SK-N-SH treated with all-trans-retinoic acid at 6 μM for 48 hours (cell line): Measurements from ENCODE around the gene ARHGAP8.
"Not testable (repeated sequence)": the region's sequence is repeated elsewhere in the genome, so short reads cannot be mapped to it uniquely, and the experiment has no call there.

ENCODE experiments used
- ATAC-seq: fragments of 200-7000 bp; cut with Tn5 transposase; 3 replicates; pipeline ENCODE4 v1.9.1; 2020; ENCODE audit warnings: mild to moderate bottlenecking, moderate library complexity
- ARNTL ChIP-seq: fragments of 450-650 bp; formaldehyde crosslinking; IDR thresholded peaks from 2 replicates; pipeline ENCODE4 v1.5.0; 2020; ENCODE audit warnings: low read depth, mild to moderate bottlenecking, moderate library complexity, borderline replicate concordance
- BACH2 ChIP-seq: fragments of 250-450 bp; sonication (Bioruptor Pico); IDR thresholded peaks from 2 replicates; pipeline ENCODE4 v1.9.0; 2021; ENCODE audit warnings: mild to moderate bottlenecking, borderline replicate concordance
- GLIS3 ChIP-seq: fragments of 250-450 bp; sonication (Bioruptor Pico); IDR thresholded peaks from 2 replicates; pipeline ENCODE4 v1.5.0; 2020; ENCODE audit warnings: mild to moderate bottlenecking, moderate library complexity
- ISL1 ChIP-seq: fragments of 250-450 bp; sonication (Bioruptor Pico); IDR thresholded peaks from 2 replicates; pipeline ENCODE4 v2.1.2; 2022; ENCODE audit warnings: mild to moderate bottlenecking, moderate library complexity
- OSR1 ChIP-seq: fragments of 250-450 bp; sonication (Bioruptor Pico); IDR thresholded peaks from 2 replicates; pipeline ENCODE4 v1.8.0; 2022; ENCODE audit warnings: moderate library complexity, mild to moderate bottlenecking, inconsistent platforms
- POU6F1 ChIP-seq: fragments of 250-450 bp; sonication (Bioruptor Pico); IDR thresholded peaks from 2 replicates; pipeline ENCODE4 v1.8.0; 2021; ENCODE audit warnings: low read depth, mild to moderate bottlenecking, moderate library complexity, borderline replicate concordance
- RARB ChIP-seq: fragments of 250-450 bp; sonication (Bioruptor Pico); IDR thresholded peaks from 2 replicates; pipeline ENCODE4 v1.8.0; 2021; ENCODE audit warnings: mild to moderate bottlenecking, moderate library complexity
- SNAI2 ChIP-seq: fragments of 250-450 bp; sonication (Bioruptor Pico); IDR thresholded peaks from 2 replicates; pipeline ENCODE4 v1.5.0; 2020; ENCODE audit warnings: mild to moderate bottlenecking, moderate library complexity
- TOX ChIP-seq: fragments of 250-450 bp; sonication (Bioruptor Pico); IDR thresholded peaks from 2 replicates; pipeline ENCODE4 v1.8.0; 2021; ENCODE audit warnings: mild to moderate bottlenecking, moderate library complexity, borderline replicate concordance
- ZC3H10 ChIP-seq: fragments of 250-450 bp; sonication (Bioruptor Pico); IDR thresholded peaks from 2 replicates; pipeline ENCODE4 v1.5.1; 2021; ENCODE audit warnings: mild to moderate bottlenecking, moderate library complexity
- ZFP3 ChIP-seq: fragments of 250-450 bp; sonication (Bioruptor Pico); IDR thresholded peaks from 2 replicates; pipeline ENCODE4 v1.5.0; 2020; ENCODE audit warnings: mild to moderate bottlenecking, moderate library complexity
- ZFP30 ChIP-seq: fragments of 450-650 bp; formaldehyde crosslinking; IDR thresholded peaks from 2 replicates; pipeline ENCODE4 v1.5.0; 2022; ENCODE audit warnings: mild to moderate bottlenecking, moderate library complexity
- ZNF70 ChIP-seq: fragments of 450-650 bp; formaldehyde crosslinking; IDR thresholded peaks from 2 replicates; pipeline ENCODE4 v1.5.0; 2020; ENCODE audit warnings: mild to moderate bottlenecking, moderate library complexity
- ZNF8 ChIP-seq: fragments of 450-650 bp; formaldehyde crosslinking; IDR thresholded peaks from 2 replicates; pipeline ENCODE4 v1.5.0; 2020; ENCODE audit warnings: mild to moderate bottlenecking, moderate library complexity
- TF ChIP-seq, protein P1 (sequence below): fragments of 250-450 bp; sonication (Bioruptor Pico); IDR thresholded peaks from 2 replicates; pipeline ENCODE4 v1.5.0; 2020; ENCODE audit warnings: mild to moderate bottlenecking, moderate library complexity
- TF ChIP-seq, protein P2 (sequence below): fragments of 250-450 bp; sonication (Bioruptor Pico); IDR thresholded peaks from 2 replicates; pipeline ENCODE4 v1.5.1; 2021; ENCODE audit warnings: mild to moderate bottlenecking, moderate library complexity

Gene ARHGAP8

GRCh38 chr22:44850946-44851345 lies 98.6 kb downstream of the ARHGAP8 start:
- TF ChIP-seq ZNF8 (no peak), ZFP30 (CRISPR knock-in tag) (no peak), OSR1 (no peak), ZFP3 (CRISPR knock-in tag) (no peak), GLIS3 (CRISPR knock-in tag) (no peak), SNAI2 (no peak), BACH2 (CRISPR knock-in tag) (no peak), ISL1 (CRISPR knock-in tag) (no peak)
- ATAC-seq = no peak

GRCh38 chr22:44854641-44855040 lies 102.3 kb downstream of the ARHGAP8 start:
- ATAC-seq = not testable (repeated sequence)

- no peak for ATAC-seq
- TF ChIP-seq ZNF8 (no peak), ZNF70 (CRISPR knock-in tag) (no peak), POU6F1 (CRISPR knock-in tag) (no peak), BACH2 (CRISPR knock-in tag) (no peak), ZC3H10 (CRISPR knock-in tag) (no peak)
Measured at GRCh38 chr22:44855855-44856254, 103.5 kb downstream of the ARHGAP8 start.

DNA sequence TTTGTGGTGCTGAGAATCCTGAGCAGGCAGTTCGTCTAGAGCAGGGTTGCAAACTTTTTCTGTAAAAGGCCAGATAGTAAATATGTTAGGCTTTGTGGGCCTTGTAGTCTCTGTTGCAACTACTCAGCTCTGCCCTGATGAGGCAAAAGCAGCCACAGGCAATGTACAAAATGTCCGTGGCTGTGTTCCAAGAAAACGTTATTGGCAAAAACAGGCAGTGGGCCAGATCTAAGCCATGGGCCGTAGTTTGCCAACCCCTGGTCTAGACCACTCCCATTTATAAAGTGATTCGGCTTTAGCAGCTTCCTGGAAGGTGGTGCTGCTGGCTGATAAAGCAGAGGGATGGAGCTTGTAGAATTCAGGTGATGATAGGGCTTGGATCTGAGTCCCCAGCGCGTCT lies 106.4 kb downstream of the ARHGAP8 start:
- not testable (repeated sequence) for ATAC-seq

DNA sequence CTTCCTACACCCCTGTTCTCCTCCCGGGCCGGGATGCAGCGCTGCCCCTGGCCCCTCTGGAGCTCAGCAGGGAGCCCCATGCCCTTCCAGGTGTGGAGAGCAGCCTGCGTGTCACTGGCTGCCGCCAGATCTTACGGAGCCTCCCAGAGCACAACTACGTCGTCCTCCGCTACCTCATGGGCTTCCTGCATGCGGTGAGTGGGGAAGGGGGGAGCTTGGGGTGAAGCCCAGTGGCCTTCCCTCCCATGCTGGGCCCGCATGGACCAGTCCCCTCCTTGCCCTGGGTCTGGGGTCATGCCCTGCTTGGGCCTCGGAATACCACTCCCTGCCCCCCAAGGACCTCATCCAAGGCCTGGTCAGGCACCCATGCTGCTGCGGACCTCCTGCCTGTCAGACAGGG lies 107.3 kb downstream of the ARHGAP8 start:
- no peak for TF ChIP-seq BACH2 (CRISPR knock-in tag)
- ATAC-seq = no peak

- TF ChIP-seq RARB (CRISPR knock-in tag) (no peak), POU6F1 (CRISPR knock-in tag) (no peak), ZNF8 (no peak), TOX (no peak)
- no peak for ATAC-seq
Measured at GRCh38 chr22:44860311-44860710, 107.9 kb downstream of the ARHGAP8 start.

DNA sequence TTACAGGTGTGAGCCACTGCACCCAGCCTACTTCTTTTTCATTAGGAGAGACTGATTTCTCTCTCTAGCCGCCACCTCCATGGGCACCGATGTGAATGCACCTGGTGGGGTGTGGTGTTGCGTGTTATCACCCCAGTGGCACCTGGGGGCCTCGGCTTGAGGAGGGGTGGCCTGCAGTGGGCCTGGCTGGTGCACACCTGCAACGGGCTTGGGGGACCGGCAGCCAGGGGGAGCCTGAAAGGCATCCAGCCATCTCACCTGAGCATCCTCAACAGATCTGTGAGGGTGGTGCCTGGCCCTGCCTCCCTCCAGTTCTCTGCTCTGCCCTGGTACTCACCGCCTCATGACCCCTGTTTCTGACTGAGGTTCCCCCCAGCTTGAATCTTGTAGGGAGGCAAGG lies 108.9 kb downstream of the ARHGAP8 start:
- TF ChIP-seq, protein P1, sequence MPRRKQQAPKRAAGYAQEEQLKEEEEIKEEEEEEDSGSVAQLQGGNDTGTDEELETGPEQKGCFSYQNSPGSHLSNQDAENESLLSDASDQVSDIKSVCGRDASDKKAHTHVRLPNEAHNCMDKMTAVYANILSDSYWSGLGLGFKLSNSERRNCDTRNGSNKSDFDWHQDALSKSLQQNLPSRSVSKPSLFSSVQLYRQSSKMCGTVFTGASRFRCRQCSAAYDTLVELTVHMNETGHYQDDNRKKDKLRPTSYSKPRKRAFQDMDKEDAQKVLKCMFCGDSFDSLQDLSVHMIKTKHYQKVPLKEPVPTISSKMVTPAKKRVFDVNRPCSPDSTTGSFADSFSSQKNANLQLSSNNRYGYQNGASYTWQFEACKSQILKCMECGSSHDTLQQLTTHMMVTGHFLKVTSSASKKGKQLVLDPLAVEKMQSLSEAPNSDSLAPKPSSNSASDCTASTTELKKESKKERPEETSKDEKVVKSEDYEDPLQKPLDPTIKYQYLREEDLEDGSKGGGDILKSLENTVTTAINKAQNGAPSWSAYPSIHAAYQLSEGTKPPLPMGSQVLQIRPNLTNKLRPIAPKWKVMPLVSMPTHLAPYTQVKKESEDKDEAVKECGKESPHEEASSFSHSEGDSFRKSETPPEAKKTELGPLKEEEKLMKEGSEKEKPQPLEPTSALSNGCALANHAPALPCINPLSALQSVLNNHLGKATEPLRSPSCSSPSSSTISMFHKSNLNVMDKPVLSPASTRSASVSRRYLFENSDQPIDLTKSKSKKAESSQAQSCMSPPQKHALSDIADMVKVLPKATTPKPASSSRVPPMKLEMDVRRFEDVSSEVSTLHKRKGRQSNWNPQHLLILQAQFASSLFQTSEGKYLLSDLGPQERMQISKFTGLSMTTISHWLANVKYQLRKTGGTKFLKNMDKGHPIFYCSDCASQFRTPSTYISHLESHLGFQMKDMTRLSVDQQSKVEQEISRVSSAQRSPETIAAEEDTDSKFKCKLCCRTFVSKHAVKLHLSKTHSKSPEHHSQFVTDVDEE (CRISPR knock-in tag) = no peak
- TF ChIP-seq ZFP3 (CRISPR knock-in tag) (no peak), ARNTL (CRISPR knock-in tag) (no peak)
- ATAC-seq = no peak

DNA sequence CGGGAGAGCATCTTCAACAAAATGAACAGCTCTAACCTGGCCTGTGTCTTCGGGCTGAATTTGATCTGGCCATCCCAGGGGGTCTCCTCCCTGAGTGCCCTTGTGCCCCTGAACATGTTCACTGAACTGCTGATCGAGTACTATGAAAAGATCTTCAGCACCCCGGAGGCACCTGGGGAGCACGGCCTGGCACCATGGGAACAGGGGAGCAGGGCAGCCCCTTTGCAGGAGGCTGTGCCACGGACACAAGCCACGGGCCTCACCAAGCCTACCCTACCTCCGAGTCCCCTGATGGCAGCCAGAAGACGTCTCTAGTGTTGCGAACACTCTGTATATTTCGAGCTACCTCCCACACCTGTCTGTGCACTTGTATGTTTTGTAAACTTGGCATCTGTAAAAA lies 109.9 kb downstream of the ARHGAP8 start:
- ATAC-seq = no peak
- TF ChIP-seq TOX = no peak
- no peak for TF ChIP-seq BACH2 (CRISPR knock-in tag)
- TF ChIP-seq, protein P2, sequence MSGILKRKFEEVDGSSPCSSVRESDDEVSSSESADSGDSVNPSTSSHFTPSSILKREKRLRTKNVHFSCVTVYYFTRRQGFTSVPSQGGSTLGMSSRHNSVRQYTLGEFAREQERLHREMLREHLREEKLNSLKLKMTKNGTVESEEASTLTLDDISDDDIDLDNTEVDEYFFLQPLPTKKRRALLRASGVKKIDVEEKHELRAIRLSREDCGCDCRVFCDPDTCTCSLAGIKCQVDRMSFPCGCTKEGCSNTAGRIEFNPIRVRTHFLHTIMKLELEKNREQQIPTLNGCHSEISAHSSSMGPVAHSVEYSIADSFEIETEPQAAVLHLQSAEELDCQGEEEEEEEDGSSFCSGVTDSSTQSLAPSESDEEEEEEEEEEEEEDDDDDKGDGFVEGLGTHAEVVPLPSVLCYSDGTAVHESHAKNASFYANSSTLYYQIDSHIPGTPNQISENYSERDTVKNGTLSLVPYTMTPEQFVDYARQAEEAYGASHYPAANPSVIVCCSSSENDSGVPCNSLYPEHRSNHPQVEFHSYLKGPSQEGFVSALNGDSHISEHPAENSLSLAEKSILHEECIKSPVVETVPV (CRISPR knock-in tag) = no peak
